ENCODE data around the gene PPP1R15B. TPM values are rescaled to one million over a fixed set of nuclear protein-coding genes. Genes with fewer than 3 reads are reported as not detected.

The PPP1R15B gene
- total RNA-seq, 2 donors from 2014 or later = 50.8 to 79.6 TPM

DNA sequence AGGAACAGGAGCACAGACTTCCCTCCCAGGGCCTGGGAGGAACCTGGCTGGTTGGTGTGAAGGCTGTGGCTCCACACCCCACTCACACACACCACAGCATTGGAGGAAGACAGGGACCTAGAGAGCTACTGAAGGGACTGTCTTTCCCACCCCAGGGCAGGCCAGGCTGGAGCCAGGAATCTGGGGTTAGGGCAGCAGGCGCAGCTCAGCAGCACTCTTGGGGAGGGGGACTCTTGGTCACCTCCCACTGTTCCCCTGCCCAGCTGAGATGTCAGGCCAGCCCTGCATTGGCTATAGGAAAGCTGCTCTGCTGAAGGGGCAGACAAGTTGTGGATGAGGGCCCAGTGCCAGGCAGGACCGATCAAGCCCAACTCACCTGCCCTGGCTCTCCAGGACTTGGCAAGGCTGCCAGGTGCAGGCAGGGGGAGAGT is 50.3 kb downstream of the PPP1R15B start:
- Histone ChIP-seq H3K36me3 (no peaks in the 10 kb centered on the region), H3K4me1 (peaks cover 10% of the 10 kb centered on the region), H3K27ac (no peak overlapping the region), H3K9ac (ENCODE audit: low read depth in 2 of 2, low read length in 2 of 2) (peak overlapping the region in 1 of 2 donors; percentile 32), H3K9me3 (no peaks in the 10 kb centered on the region), H3K27me3 (no peaks in the 10 kb centered on the region), H3K4me3 (no peak overlapping the region)
- DNase-seq = no peak
- TF ChIP-seq, protein P1, sequence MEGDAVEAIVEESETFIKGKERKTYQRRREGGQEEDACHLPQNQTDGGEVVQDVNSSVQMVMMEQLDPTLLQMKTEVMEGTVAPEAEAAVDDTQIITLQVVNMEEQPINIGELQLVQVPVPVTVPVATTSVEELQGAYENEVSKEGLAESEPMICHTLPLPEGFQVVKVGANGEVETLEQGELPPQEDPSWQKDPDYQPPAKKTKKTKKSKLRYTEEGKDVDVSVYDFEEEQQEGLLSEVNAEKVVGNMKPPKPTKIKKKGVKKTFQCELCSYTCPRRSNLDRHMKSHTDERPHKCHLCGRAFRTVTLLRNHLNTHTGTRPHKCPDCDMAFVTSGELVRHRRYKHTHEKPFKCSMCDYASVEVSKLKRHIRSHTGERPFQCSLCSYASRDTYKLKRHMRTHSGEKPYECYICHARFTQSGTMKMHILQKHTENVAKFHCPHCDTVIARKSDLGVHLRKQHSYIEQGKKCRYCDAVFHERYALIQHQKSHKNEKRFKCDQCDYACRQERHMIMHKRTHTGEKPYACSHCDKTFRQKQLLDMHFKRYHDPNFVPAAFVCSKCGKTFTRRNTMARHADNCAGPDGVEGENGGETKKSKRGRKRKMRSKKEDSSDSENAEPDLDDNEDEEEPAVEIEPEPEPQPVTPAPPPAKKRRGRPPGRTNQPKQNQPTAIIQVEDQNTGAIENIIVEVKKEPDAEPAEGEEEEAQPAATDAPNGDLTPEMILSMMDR (IDR thresholded peaks at IDR 0.05) = no peak
- intact Hi-C loops (cut with DNase I) = loop anchor here (5.0 to 10.0 kb wide), 3 partner anchors 36 to 497 kb away; partner anchors contain the start of genes GOLT1A and SNRPE

DNA sequence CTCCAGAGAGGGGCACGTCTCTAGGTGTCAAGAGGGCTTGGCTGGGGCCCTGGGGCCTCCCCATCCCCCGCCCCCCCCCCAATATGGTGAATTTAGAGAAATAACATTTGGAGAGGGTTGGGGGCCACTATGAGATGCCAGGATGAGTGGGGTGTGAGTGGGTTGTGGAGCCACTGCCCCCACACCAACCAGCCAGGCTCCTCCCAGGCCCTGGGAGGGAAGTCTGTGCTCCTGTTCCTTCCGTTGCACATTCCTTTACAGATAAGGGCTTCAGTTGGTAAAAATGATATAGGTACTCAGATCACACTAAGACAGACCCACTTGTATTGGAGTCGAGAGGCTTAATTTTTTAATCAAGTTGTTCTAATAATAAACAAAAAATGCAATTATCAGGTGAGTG is 51.3 kb downstream of the PPP1R15B start:
- no peaks in the 10 kb centered on the region for H3K9me3 ChIP-seq
- no peak overlapping the region for H3K4me3 ChIP-seq
- peaks cover 10% of the 10 kb centered on the region for H3K4me1 ChIP-seq
- intact Hi-C loops (cut with DNase I) = loop anchor here (5.0 to 10.0 kb wide), 3 partner anchors 37 to 496 kb away; partner anchors contain the start of genes GOLT1A and SNRPE
- H3K36me3 ChIP-seq = no peaks in the 10 kb centered on the region
- TF ChIP-seq, protein P1 (IDR thresholded peaks at IDR 0.05) = no peak
- H3K27ac ChIP-seq = no peak overlapping the region
- H3K27me3 ChIP-seq = no peaks in the 10 kb centered on the region
- DNase-seq = no peak
- no peak overlapping the region for H3K9ac ChIP-seq (ENCODE audit: low read depth in 2 of 2, low read length in 2 of 2)

DNA sequence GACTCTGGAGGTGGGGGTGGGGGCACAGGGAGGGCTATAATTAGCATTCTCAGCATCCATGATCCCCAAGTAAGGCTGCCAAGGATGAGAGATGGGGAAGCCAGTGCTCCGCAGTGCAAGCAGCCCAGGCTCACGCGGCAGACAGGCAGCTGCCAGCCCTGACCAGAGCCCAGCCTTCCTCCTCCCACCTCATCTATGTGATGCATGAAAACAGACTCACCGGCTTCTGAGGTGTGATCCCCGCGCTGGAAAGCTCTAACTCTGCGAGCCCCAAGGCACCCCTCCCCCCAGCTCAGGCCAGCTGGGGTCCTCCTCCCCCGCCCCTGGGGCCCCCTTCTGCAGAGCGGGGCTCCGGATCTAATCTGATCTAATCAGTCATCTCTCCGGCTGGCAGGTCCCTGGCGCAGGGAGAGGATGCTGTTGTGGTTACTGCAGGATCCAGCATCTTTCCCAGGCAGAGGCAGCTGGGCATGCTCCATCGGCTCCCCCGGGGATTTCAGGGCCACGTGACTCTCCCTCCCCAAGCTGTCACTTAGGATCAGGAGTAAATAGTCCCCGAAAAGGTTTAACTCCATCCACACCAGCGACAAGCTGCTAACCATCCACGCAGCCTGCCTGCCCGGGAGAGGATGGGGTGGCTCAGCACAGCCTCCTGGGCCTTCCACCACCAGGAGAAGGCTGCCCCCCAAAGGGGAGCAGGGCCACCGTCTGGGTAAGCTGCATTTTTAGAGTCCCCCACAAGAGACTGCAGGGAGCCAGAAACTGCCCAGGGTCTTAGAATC is 52.0 kb downstream of the PPP1R15B start, which contains the start of gene PLEKHA6:
Gene PLEKHA6, minus strand, starts transcription at position 456 of the 782 bp plus-strand sequence. CDS start 86,202 bp downstream, outside the sequence.
- Histone ChIP-seq H3K9ac (ENCODE audit: low read depth in 2 of 2, low read length in 2 of 2) (no peak within 1 kb of the TSS), H3K27ac (no peak within 1 kb of the TSS), H3K36me3 (no peaks in the 10 kb centered on the region), H3K4me3 (no peak within 1 kb of the TSS), H3K9me3 (no peaks in the 10 kb centered on the region), H3K4me1 (peaks cover 9% of the 10 kb centered on the region), H3K27me3 (no peaks in the 10 kb centered on the region)
- intact Hi-C loops (cut with DNase I) = loop anchor here (5.0 to 10.0 kb wide), 3 partner anchors 38 to 495 kb away; partner anchors contain the start of genes GOLT1A and SNRPE
- TF ChIP-seq, protein P1 (IDR thresholded peaks at IDR 0.05) = no peak
- DNase-seq = no peak

DNA sequence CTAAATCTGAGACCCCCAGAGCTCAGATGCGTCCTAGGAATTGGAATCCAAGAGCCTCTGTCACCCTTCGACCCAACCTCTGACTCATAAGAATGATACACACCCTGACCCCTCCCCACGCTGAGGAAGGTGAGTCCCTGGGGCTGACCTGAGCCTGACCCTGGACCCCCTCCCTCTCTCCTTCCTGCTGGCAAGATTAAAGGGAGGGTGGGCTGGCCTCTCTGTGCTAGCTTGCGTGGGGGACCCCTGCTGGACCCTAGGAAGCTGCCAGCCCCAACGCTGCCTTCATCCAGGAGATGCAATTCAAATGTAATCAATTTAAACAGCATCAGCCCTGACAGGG is 52.5 kb downstream of the PPP1R15B start:
- no peak overlapping the region for H3K4me3 ChIP-seq
- no peaks in the 10 kb centered on the region for H3K9me3 ChIP-seq
- H3K27ac ChIP-seq = no peak overlapping the region
- no peaks in the 10 kb centered on the region for H3K27me3 ChIP-seq
- H3K9ac ChIP-seq (ENCODE audit: low read depth in 2 of 2, low read length in 2 of 2) = no peak overlapping the region
- TF ChIP-seq, protein P1 (IDR thresholded peaks at IDR 0.05) = no peak
- H3K4me1 ChIP-seq = peaks cover 3% of the 10 kb centered on the region
- no peaks in the 10 kb centered on the region for H3K36me3 ChIP-seq
- intact Hi-C loops (cut with DNase I) = no loop called here
- no peak for DNase-seq

GRCh38 chr1:204358605-204359004 is 53.0 kb downstream of the PPP1R15B start:
- no peaks in the 10 kb centered on the region for H3K9me3 ChIP-seq
- H3K36me3 ChIP-seq = no peaks in the 10 kb centered on the region
- H3K9ac ChIP-seq (ENCODE audit: low read depth in 2 of 2, low read length in 2 of 2) = no peak overlapping the region
- H3K27ac ChIP-seq = no peak overlapping the region
- H3K4me1 ChIP-seq = no peaks in the 10 kb centered on the region
- no peak for DNase-seq
- H3K27me3 ChIP-seq = no peaks in the 10 kb centered on the region
- TF ChIP-seq, protein P1 (IDR thresholded peaks at IDR 0.05) = no peak
- intact Hi-C loops (cut with DNase I) = no loop called here
- H3K4me3 ChIP-seq = no peak overlapping the region

Data from colonic mucosa (tissue), 4 donors.